ENCODE results near the gene GNG14. TPM values are rescaled to one million over a fixed set of nuclear protein-coding genes. Genes with fewer than 3 reads are reported as not detected.
"Not testable (repeated sequence)": the region's sequence is repeated elsewhere in the genome, so short reads cannot be mapped to it uniquely, and the experiment has no call there.

GNG14 gene
- total and polyA plus RNA-seq, 4 donors, result not detected

DNA sequence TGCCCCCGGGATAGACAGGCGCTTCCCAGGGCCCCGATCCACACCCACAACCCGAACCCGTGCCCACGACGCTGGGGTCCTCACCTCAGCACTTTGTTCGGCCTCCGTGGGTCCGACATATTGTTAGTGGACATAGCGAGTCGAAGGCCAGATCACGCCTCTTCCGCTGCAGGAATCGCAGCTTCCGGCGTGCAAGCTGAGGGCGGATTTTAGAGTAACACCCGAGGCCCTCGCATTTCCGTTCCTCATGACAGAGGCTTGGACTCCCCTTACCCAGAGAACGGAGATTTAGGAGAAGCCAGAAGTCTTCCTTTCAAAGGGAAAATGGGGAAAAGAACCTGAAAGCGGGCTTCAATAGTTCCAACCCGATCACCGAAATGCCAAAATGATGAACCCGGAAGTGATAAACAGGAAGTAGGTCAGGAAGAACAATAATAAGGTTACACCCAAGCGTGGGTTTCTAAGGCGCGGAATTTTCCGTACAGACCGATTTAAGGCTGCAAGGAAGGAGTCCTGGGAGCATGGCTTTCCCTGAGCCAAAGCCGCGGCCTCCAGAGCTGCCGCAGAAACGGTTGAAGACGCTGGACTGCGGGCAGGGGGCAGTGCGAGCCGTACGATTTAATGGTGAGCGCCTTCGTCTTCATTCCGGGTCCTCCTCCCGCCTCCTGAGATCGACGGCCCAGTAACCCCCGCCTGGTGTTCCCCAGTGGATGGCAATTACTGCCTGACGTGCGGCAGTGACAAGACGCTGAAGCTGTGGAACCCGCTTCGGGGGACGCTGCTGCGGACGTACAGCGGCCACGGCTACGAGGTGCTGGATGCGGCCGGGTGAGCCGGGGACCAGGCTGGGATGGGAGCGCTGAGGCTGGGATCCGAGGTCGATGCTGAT lies 18.3 kb upstream of the GNG14 start:
- intact Hi-C loops (cut with DNase I), result loop anchor here (5.0 to 10.0 kb wide), 2 partner anchors 117 to 175 kb away; partner anchors contain the start of gene ZNF564 (in 1 of the 2)
- Histone ChIP-seq H3K9me3 (ENCODE audit: control insufficient read depth, low read length) (no peaks in the 10 kb centered on the region), H3K27ac (ENCODE audit: low read depth in 1 of 2, low read length in 2 of 2) (peak overlapping the region; percentile 70 to 87), H3K4me1 (ENCODE audit: control insufficient read depth in 1 of 2, insufficient read depth in 2 of 2, low read length in 2 of 2) (no peaks in the 10 kb centered on the region), H3K27me3 (ENCODE audit: control insufficient read depth in 1 of 2, insufficient read depth in 2 of 2, low read length in 1 of 2) (no peaks in the 10 kb centered on the region), H3K4me3 (ENCODE audit: low read length in 2 of 2) (peak overlapping the region; percentile 39 to 48), H3K36me3 (ENCODE audit: control insufficient read depth in 1 of 2, insufficient read depth in 2 of 2, low read length in 1 of 2) (no peaks in the 10 kb centered on the region)
- 0 to 1% methylated on average over 64 of the region's 64 CpGs for WGBS, 2 donors
- DNase-seq (peak; percentile 84 to 91), ATAC-seq (ENCODE audit: low FRiP score) (peak; percentile 85)

DNA sequence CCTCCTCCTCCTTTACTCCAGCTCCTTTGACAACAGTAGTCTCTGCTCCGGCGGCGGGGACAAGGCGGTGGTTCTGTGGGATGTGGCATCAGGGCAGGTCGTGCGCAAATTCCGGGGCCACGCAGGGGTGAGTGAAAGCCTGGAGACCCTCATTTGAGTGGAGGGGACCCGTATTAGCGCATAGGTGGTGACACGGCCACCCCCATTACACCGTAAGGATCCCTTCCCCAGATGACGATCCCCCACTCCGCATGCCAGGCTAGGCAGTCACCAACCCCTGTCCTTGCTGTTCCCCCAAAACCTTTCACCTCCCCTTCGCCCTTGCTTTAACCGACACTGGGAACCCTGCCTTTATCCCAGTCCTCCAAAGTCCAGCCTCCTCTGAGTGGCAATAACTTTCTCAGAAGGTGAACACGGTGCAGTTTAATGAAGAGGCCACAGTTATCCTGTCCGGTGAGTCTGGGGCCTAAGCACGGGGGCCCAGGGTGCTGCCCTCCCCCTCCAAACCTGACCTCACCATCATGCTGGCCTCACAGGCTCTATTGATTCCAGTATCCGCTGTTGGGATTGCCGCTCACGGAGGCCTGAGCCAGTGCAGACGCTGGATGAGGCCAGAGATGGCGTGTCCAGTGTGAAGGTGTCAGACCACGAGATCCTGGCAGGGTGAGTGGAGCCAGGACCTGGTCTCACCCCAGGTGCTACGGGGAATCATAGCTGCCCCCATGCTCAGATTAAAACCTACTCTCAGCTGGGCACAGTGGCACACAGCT lies 17.5 kb upstream of the GNG14 start:
- WGBS, 2 donors, result 39 to 40% methylated on average over 26 of the region's 26 CpGs
- Histone ChIP-seq H3K9me3 (ENCODE audit: control insufficient read depth, low read length) (no peaks in the 10 kb centered on the region), H3K27ac (ENCODE audit: low read depth in 1 of 2, low read length in 2 of 2) (peak overlapping the region in 1 of 2 donors; percentile 87), H3K4me3 (ENCODE audit: low read length in 2 of 2) (peak overlapping the region; percentile 32 to 39), H3K27me3 (ENCODE audit: control insufficient read depth in 1 of 2, insufficient read depth in 2 of 2, low read length in 1 of 2) (no peaks in the 10 kb centered on the region), H3K4me1 (ENCODE audit: control insufficient read depth in 1 of 2, insufficient read depth in 2 of 2, low read length in 2 of 2) (no peaks in the 10 kb centered on the region), H3K36me3 (ENCODE audit: control insufficient read depth in 1 of 2, insufficient read depth in 2 of 2, low read length in 1 of 2) (no peaks in the 10 kb centered on the region)
- ATAC-seq (ENCODE audit: low FRiP score) (no peak), DNase-seq (no peak)
- intact Hi-C loops (cut with DNase I), result loop anchor here (10.0 kb wide), 1 partner anchor 174 kb away; no protein-coding TSS in a partner anchor

DNA sequence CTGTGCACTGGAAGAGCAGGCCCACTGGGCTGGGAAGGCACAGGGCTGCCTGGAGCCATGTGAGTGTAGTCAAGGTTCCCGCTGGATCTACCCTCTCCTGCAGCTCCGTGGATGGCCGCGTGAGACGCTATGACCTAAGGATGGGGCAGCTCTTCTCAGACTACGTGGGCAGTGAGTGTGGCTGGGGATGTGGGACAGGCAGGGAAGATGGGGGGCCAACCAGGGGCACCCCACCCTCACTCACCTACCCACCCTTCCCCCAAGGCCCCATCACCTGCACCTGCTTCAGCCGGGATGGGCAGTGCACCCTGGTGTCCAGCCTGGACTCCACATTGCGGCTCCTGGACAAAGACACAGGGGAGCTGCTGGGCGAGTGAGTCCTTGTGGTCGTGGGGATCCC lies 15.1 kb upstream of the GNG14 start:
- intact Hi-C loops (cut with DNase I), result loop anchor here (10.0 kb wide), 1 partner anchor 172 kb away; no protein-coding TSS in a partner anchor
- 86% methylated on average over 10 of the region's 10 CpGs for WGBS, 2 donors
- no peak for DNase-seq
- no peak for ATAC-seq (ENCODE audit: low FRiP score)
- Histone ChIP-seq H3K4me3 (ENCODE audit: low read length in 2 of 2) (no peak overlapping the region), H3K36me3 (ENCODE audit: control insufficient read depth in 1 of 2, insufficient read depth in 2 of 2, low read length in 1 of 2) (no peaks in the 10 kb centered on the region), H3K9me3 (ENCODE audit: control insufficient read depth, low read length) (no peaks in the 10 kb centered on the region), H3K27me3 (ENCODE audit: control insufficient read depth in 1 of 2, insufficient read depth in 2 of 2, low read length in 1 of 2) (no peaks in the 10 kb centered on the region), H3K27ac (ENCODE audit: low read depth in 1 of 2, low read length in 2 of 2) (no peak overlapping the region), H3K4me1 (ENCODE audit: control insufficient read depth in 1 of 2, insufficient read depth in 2 of 2, low read length in 2 of 2) (no peaks in the 10 kb centered on the region)

DNA sequence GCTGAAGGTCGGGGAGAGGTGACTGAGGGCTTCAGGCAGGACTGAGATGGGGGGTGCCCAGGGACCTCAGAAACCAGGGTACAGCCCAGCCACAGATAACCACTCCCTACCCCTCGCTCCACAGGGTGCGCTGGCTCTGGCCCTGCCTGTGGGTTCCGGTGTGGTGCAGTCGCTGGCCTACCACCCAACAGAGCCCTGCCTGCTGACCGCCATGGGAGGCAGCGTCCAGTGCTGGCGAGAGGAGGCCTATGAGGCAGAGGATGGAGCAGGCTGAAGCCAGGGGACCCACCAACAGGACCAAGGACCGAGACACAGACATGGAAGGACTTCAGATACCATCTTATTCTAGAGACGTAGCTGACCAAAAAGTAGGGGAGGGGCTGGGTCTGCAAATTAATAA lies 12.4 kb upstream of the GNG14 start:
- no peaks in the 10 kb centered on the region for H3K9me3 ChIP-seq (ENCODE audit: control insufficient read depth, low read length)
- intact Hi-C loops (cut with DNase I), result loop anchor here (5.0 to 10.0 kb wide), 2 partner anchors 113 to 169 kb away; no protein-coding TSS in a partner anchor
- H3K27me3 ChIP-seq (ENCODE audit: control insufficient read depth in 1 of 2, insufficient read depth in 2 of 2, low read length in 1 of 2), result no peaks in the 10 kb centered on the region
- no peak overlapping the region for H3K27ac ChIP-seq (ENCODE audit: low read depth in 1 of 2, low read length in 2 of 2)
- no peaks in the 10 kb centered on the region for H3K36me3 ChIP-seq (ENCODE audit: control insufficient read depth in 1 of 2, insufficient read depth in 2 of 2, low read length in 1 of 2)
- 87 to 91% methylated on average over 10 of the region's 10 CpGs for WGBS, 2 donors
- no peak overlapping the region for H3K4me3 ChIP-seq (ENCODE audit: low read length in 2 of 2)
- ATAC-seq (ENCODE audit: low FRiP score) (no peak), DNase-seq (no peak)
- H3K4me1 ChIP-seq (ENCODE audit: control insufficient read depth in 1 of 2, insufficient read depth in 2 of 2, low read length in 2 of 2), result no peaks in the 10 kb centered on the region

DNA sequence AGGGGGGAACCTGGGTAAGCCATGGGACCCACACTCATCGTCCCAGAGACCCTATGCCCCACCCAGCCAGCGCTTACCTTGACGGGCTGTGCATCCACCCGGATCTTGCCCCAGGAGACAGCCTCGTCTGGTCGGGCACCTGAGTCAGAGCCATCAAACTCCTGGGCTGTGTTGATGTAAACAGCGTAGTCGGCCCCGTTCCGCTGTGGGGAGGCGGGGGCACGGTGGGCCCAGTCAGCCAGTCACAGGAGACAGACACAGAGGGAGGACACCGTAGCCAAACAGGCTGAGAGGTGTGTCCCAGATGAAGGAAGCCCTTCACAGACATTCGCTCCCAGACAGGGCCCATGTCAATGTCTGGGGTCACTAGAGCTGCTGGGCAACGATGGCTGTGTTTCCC lies 11.9 kb upstream of the GNG14 start:
- ATAC-seq (ENCODE audit: low FRiP score) (no peak), DNase-seq (no peak)
- Histone ChIP-seq H3K36me3 (ENCODE audit: control insufficient read depth in 1 of 2, insufficient read depth in 2 of 2, low read length in 1 of 2) (no peaks in the 10 kb centered on the region), H3K4me3 (ENCODE audit: low read length in 2 of 2) (no peak overlapping the region), H3K27me3 (ENCODE audit: control insufficient read depth in 1 of 2, insufficient read depth in 2 of 2, low read length in 1 of 2) (no peaks in the 10 kb centered on the region), H3K4me1 (ENCODE audit: control insufficient read depth in 1 of 2, insufficient read depth in 2 of 2, low read length in 2 of 2) (no peaks in the 10 kb centered on the region), H3K27ac (ENCODE audit: low read depth in 1 of 2, low read length in 2 of 2) (no peak overlapping the region), H3K9me3 (ENCODE audit: control insufficient read depth, low read length) (no peaks in the 10 kb centered on the region)
- intact Hi-C loops (cut with DNase I), result loop anchor here (5.0 to 10.0 kb wide), 2 partner anchors 114 to 169 kb away; no protein-coding TSS in a partner anchor
- 85 to 90% methylated on average over 15 of the region's 15 CpGs for WGBS, 2 donors

DNA sequence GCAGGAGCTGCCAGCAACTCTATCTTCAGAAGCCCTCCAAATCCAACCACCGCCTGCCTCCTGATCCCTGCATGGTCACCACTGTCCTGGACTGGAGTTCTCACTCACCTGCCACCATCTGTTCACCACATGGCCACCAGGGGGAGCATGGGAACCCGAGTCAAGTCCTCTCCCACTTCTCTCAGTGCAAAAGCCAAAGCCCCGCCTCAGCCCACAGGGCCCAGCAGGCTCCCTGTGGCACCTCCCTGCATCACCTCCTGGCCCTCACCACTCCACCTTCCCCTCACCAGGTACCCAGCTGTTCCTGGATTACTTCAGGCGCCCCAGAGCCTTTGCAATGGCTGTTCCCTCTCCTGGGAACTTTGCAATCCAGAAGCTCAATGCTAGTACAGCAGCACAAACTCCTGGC lies 11.4 kb upstream of the GNG14 start:
- 15 to 19% methylated on average over 4 of the region's 4 CpGs for WGBS, 2 donors
- Histone ChIP-seq H3K9me3 (ENCODE audit: control insufficient read depth, low read length) (no peaks in the 10 kb centered on the region), H3K27me3 (ENCODE audit: control insufficient read depth in 1 of 2, insufficient read depth in 2 of 2, low read length in 1 of 2) (no peaks in the 10 kb centered on the region), H3K27ac (ENCODE audit: low read depth in 1 of 2, low read length in 2 of 2) (no peak overlapping the region), H3K4me3 (ENCODE audit: low read length in 2 of 2) (no peak overlapping the region), H3K36me3 (ENCODE audit: control insufficient read depth in 1 of 2, insufficient read depth in 2 of 2, low read length in 1 of 2) (no peaks in the 10 kb centered on the region), H3K4me1 (ENCODE audit: control insufficient read depth in 1 of 2, insufficient read depth in 2 of 2, low read length in 2 of 2) (no peaks in the 10 kb centered on the region)
- DNase-seq, result peak; percentile 89 to 94
- intact Hi-C loops (cut with DNase I), result loop anchor here (5.0 to 10.0 kb wide), 2 partner anchors 114 to 168 kb away; no protein-coding TSS in a partner anchor
- peak; percentile 81 for ATAC-seq (ENCODE audit: low FRiP score)

DNA sequence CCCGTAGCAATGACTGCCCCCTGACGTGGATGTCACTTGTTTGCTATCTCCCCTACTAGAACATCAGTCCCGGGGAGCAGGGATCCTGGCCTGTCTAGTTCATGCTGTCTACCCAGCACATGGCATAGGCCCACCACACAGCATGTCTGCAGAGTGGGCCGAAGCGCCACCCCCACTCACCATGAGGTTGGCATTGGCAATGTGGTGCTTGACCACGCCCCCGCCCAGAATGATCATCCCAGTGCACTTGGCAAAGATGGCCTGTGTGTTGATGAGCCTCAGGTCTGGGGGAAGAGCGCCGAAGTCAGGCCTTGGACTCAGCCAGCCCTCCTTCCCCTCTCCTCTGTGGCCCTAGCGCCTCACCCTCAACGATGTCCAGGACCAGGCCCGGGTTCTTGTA lies 10.9 kb upstream of the GNG14 start:
- no peak for DNase-seq
- no peak for ATAC-seq (ENCODE audit: low FRiP score)
- intact Hi-C loops (cut with DNase I), result loop anchor here (5.0 to 10.0 kb wide), 2 partner anchors 115 to 168 kb away; no protein-coding TSS in a partner anchor
- Histone ChIP-seq H3K27ac (ENCODE audit: low read depth in 1 of 2, low read length in 2 of 2) (no peak overlapping the region), H3K4me3 (ENCODE audit: low read length in 2 of 2) (no peak overlapping the region), H3K36me3 (ENCODE audit: control insufficient read depth in 1 of 2, insufficient read depth in 2 of 2, low read length in 1 of 2) (no peaks in the 10 kb centered on the region), H3K4me1 (ENCODE audit: control insufficient read depth in 1 of 2, insufficient read depth in 2 of 2, low read length in 2 of 2) (no peaks in the 10 kb centered on the region), H3K9me3 (ENCODE audit: control insufficient read depth, low read length) (no peaks in the 10 kb centered on the region), H3K27me3 (ENCODE audit: control insufficient read depth in 1 of 2, insufficient read depth in 2 of 2, low read length in 1 of 2) (no peaks in the 10 kb centered on the region)
- WGBS, 2 donors, result 86% methylated on average over 12 of the region's 12 CpGs

DNA sequence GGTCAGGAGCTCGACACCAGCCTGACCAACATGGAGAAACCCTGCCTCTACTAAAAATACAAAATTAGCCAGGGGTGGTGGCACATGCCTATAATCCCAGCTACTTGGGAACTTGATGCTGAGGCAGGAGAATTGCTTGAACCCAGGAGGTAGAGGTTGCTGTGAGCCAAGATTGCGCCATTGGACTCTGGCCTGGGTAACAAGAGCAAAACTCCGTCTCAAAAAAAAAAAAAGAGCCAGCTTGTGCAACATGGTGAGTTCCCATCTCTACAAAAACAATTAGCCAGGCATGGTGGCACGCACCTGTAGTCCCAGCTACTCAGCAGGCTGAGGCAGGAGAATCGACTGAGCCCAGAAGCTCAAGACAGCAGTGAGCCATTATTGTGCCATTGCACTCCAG lies 9.8 kb upstream of the GNG14 start:
- not testable (repeated sequence) for H3K27ac ChIP-seq (ENCODE audit: low read depth in 1 of 2, low read length in 2 of 2); H3K9me3 ChIP-seq (ENCODE audit: control insufficient read depth, low read length); H3K4me1 ChIP-seq (ENCODE audit: control insufficient read depth in 1 of 2, insufficient read depth in 2 of 2, low read length in 2 of 2); H3K4me3 ChIP-seq (ENCODE audit: low read length in 2 of 2); H3K36me3 ChIP-seq (ENCODE audit: control insufficient read depth in 1 of 2, insufficient read depth in 2 of 2, low read length in 1 of 2); H3K27me3 ChIP-seq (ENCODE audit: control insufficient read depth in 1 of 2, insufficient read depth in 2 of 2, low read length in 1 of 2); DNase-seq; ATAC-seq (ENCODE audit: low FRiP score)
- intact Hi-C loops (cut with DNase I), result loop anchor here (5.0 to 10.0 kb wide), 2 partner anchors 116 to 167 kb away; no protein-coding TSS in a partner anchor
- WGBS, 2 donors, result 86 to 90% methylated on average over 5 of the region's 5 CpGs

All from aorta (tissue), 5 donors.